ENCODE results near the gene CLSTN3. TPM values are rescaled to one million over a fixed set of nuclear protein-coding genes. Genes with fewer than 3 reads are reported as not detected.

The CLSTN3 gene
- total and polyA plus RNA-seq, 10 of the 15 experiments (the other 5 are each of a cell fraction or from before 2014, with no cell fraction given): 0.09 to 35.9 (median 11.3) TPM

- no peak for TF ChIP-seq NKRF (conservative IDR thresholded peaks at IDR 0.05)
- no peak for TF ChIP-seq ZNF384 (IDR thresholded peaks at IDR 0.05; ENCODE audit: borderline replicate concordance, low read depth, low read length)
- TF ChIP-seq POLR2AphosphoS5 (IDR thresholded peaks at IDR 0.05; ENCODE audit: low read length): no peak
- no peak for TF ChIP-seq STAT3 (IDR thresholded peaks at IDR 0.05; ENCODE audit: low read depth, low read length)
- no peak for TF ChIP-seq ZNF217 (IDR thresholded peaks at IDR 0.05)
- TF ChIP-seq FOXK2 (IDR thresholded peaks at IDR 0.05): no peak
- TF ChIP-seq ZNF592 (IDR thresholded peaks at IDR 0.05): no peak
Measured at GRCh38 chr12:7102582-7102981, 27.6 kb upstream of the CLSTN3 start (continued).
